ENCODE data around the gene MDFI.

Gene MDFI

GRCh38 chr6:41630069-41630468 is 8.2 kb upstream of the MDFI start:
- Mint-ChIP-seq H3K4me1 (peaks cover 48% of the 10 kb centered on the region), H3K36me3 (ENCODE audit: low read depth) (no peaks in the 10 kb centered on the region), H3K4me3 (no peak overlapping the region), H3K27me3 (ENCODE audit: low read depth, poor library complexity) (peaks cover 43% of the 10 kb centered on the region), H3K27ac (no peak overlapping the region), H3K9me3 (no peaks in the 10 kb centered on the region)
- no peak for TF ChIP-seq CTCF (IDR thresholded peaks at IDR 0.05)
- DNase-seq: no peak

- H3K27ac Mint-ChIP-seq: no peak overlapping the region
- H3K4me3 Mint-ChIP-seq: no peak overlapping the region
- H3K4me1 Mint-ChIP-seq: peaks cover 45% of the 10 kb centered on the region
- TF ChIP-seq CTCF (IDR thresholded peaks at IDR 0.05): no peak
- no peaks in the 10 kb centered on the region for H3K9me3 Mint-ChIP-seq
- H3K36me3 Mint-ChIP-seq (ENCODE audit: low read depth): no peaks in the 10 kb centered on the region
- no peak for DNase-seq
- peaks cover 52% of the 10 kb centered on the region for H3K27me3 Mint-ChIP-seq (ENCODE audit: low read depth, poor library complexity)
Measured at GRCh38 chr6:41630946-41631345, 7.3 kb upstream of the MDFI start.

GRCh38 chr6:41633056-41633634 is 5.1 kb upstream of the MDFI start:
- no peak overlapping the region for H3K4me3 Mint-ChIP-seq
- TF ChIP-seq CTCF (IDR thresholded peaks at IDR 0.05): no peak
- no peak overlapping the region for H3K27ac Mint-ChIP-seq
- no peaks in the 10 kb centered on the region for H3K9me3 Mint-ChIP-seq
- H3K4me1 Mint-ChIP-seq: peaks cover 39% of the 10 kb centered on the region
- no peaks in the 10 kb centered on the region for H3K36me3 Mint-ChIP-seq (ENCODE audit: low read depth)
- H3K27me3 Mint-ChIP-seq (ENCODE audit: low read depth, poor library complexity): peaks cover 58% of the 10 kb centered on the region
- DNase-seq: no peak

DNA sequence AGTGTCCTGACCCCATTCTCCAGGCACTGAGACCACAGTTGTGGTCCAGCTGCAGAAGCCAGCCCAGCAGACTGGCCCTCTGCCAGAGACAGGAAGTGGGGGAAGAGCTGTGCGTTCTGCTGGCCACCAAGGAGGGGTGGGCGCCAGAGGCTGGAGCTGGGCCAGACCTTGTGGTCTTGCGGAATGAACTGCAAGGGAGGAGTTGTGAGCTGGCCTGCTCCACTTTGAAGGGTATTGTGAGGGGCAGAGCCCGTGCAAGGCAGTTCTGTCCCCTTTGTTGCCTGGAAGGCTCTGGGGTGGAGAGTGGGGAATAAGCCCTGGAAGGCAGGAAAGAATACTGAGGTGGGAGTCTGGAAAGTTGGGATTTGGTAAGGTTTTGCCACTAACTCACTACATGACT is 3.6 kb upstream of the MDFI start:
- no peak for TF ChIP-seq CTCF (IDR thresholded peaks at IDR 0.05)
- Mint-ChIP-seq H3K9me3 (no peaks in the 10 kb centered on the region), H3K4me3 (no peak overlapping the region), H3K27me3 (ENCODE audit: low read depth, poor library complexity) (peaks cover 55% of the 10 kb centered on the region), H3K27ac (no peak overlapping the region), H3K36me3 (ENCODE audit: low read depth) (no peaks in the 10 kb centered on the region), H3K4me1 (peaks cover 47% of the 10 kb centered on the region)
- DNase-seq: no peak

DNA sequence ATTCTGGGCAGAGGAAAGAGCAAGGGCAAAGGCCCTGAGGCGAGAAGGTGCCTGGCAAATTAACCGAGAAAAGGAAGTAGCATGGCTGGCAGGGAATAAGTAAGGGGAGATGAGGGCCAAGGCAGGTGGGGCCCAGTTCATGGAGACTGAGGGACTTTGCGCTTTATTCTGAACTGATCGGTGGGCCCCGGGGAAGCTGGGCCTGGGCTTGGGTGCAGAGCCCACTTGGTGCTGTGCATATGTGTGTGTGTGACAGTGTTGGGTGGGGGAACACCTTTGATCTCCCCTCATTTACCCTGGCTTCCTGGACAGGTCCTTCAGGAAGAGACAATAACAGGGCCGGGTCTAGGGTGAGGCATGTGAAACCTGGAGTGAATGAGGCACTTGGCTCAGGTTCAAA is 2.9 kb upstream of the MDFI start:
- H3K4me1 Mint-ChIP-seq: peaks cover 54% of the 10 kb centered on the region
- no peak overlapping the region for H3K27ac Mint-ChIP-seq
- H3K36me3 Mint-ChIP-seq (ENCODE audit: low read depth): no peaks in the 10 kb centered on the region
- TF ChIP-seq CTCF (IDR thresholded peaks at IDR 0.05): no peak
- DNase-seq: no peak
- H3K4me3 Mint-ChIP-seq: peak overlapping the region; percentile 45
- H3K9me3 Mint-ChIP-seq: no peaks in the 10 kb centered on the region
- H3K27me3 Mint-ChIP-seq (ENCODE audit: low read depth, poor library complexity): peaks cover 55% of the 10 kb centered on the region

GRCh38 chr6:41636833-41637193 is 1.5 kb upstream of the MDFI start:
- Mint-ChIP-seq H3K4me1 (peaks cover 55% of the 10 kb centered on the region), H3K27ac (no peak overlapping the region), H3K9me3 (no peaks in the 10 kb centered on the region), H3K4me3 (peak overlapping the region; percentile 74), H3K27me3 (ENCODE audit: low read depth, poor library complexity) (peaks cover 48% of the 10 kb centered on the region), H3K36me3 (ENCODE audit: low read depth) (peaks cover 8% of the 10 kb centered on the region)
- TF ChIP-seq CTCF (IDR thresholded peaks at IDR 0.05): no peak
- peak; percentile 38 for DNase-seq

All from nephron progenitor cell (in vitro differentiated cells).